HG02981 (cell line): ENCODE data around the gene SPATA45.

Source experiments
- ATAC-seq: cut with Tn5 transposase; IDR thresholded peaks from one replicate; pipeline ENCODE4 v1.9.1; 2021; ENCODE audit warnings: mild to moderate bottlenecking, moderate library complexity; ENCODE audit not compliant: unreplicated experiment

SPATA45 gene

DNA sequence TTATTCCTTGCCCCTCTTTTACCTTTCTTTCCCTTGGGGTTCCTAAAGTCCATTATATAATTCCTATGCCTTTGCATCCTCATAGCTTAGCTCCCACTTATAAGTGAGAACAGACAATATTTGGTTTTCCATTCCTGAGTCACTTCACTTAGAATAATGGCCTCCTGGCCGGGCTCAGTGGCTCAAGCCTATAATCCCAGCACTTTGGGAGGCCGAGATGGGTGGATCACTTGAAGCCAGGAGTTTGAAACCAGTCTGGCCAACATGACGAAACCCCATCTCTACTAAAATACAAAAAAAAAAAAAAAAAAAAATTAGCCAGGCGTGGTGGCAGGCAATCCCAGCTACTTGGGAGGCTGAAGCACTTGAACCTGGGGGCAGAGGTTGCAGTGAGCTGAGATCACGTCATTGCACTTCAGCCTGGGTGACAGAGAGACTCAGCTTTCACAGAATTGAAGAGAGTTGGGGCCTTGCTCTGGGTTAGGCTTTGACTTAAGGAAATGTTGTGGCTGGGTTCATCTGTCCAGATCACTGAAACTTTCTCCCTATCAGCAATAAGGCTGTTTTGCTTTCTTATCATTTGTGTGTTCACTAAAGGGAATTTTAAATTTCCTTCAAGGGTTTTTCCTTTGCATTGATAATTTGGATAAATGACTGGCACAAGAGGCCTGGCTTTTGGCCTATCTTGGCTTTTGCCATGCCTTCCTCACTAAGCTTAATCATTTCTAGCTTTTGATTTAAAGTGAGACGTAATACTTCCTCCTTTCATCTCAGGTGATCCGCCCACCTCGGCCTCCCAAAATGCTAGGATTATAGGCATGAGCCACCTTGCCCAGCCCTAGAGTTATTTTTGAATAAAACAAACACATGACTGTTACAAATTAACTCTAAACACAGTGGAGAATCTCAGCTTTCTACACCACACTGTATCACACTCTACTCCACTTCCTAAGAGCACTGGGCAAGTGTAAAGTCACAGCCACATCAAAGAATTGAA, 13.9 kb downstream of the SPATA45 start:
- peak; percentile 75 for ATAC-seq

DNA sequence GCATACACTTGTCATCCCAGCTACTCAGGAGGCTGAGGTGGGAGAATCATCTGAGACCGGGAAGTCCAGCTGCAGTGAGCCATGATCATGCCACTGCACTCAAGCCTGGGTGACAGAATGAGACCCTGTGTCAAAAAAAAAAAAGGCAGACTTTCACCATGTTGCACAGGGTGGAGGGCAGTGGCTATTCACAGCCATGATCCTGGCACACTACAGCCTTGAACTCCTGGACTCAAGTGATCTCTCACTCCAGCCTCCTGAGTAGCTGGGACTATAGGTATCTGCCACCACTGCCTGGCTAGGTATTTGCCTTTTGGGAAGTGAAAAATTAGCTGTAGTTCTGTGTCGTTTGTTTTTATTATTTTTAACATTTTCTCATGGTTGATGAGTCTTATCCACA, 19.1 kb downstream of the SPATA45 start:
- no peak for ATAC-seq

DNA sequence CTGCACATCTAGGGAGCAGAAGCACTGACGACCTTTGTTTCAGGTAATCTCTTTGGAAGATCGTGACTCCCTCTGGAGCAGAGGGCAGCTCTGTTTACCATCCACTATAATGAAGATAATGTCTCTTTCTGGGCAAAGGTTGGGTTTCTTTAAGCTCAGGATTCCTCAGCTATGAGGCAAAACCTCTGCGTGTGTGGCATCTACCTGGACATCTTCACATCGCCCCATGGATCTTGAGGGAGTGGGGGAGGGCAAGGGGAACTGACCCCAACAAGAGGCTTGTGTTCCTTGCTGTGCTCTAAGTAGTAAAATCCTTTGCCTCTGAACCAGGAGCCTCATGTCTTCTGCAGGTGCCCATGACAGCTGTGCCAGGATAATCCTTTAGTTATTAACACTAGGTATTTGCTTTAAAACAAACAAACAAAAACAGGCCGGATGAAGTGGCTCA, 19.6 kb downstream of the SPATA45 start:
- ATAC-seq, result no peak

DNA sequence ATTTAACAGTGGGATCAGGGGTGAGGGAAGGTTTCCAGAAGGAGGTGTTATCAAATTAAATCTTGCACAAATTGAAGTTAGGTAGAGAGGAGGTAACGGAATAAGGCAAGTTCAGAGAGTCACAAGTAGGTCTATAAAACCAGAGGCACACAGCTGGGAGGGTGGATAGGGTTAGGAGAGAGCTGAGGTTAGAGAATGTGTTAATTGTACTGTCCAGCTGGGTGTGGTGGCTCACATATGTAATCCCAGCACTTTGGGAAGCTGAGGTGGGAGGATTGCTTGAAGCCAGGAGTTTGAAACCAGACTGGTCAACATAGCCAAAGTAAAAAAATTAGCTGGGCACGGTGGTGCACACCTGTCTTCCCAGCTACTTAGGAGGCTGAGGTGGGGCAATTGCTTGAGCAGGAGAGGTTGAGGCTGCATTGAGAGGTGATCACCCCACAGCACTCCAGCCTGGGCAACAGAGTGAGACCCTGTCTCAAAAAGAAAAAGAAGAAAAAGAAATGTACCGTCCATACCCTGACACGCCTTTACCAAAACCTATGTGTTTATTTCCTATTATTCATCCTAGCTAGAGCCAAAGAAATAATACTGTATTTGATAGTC, 20.2 kb downstream of the SPATA45 start:
- no peak for ATAC-seq

DNA sequence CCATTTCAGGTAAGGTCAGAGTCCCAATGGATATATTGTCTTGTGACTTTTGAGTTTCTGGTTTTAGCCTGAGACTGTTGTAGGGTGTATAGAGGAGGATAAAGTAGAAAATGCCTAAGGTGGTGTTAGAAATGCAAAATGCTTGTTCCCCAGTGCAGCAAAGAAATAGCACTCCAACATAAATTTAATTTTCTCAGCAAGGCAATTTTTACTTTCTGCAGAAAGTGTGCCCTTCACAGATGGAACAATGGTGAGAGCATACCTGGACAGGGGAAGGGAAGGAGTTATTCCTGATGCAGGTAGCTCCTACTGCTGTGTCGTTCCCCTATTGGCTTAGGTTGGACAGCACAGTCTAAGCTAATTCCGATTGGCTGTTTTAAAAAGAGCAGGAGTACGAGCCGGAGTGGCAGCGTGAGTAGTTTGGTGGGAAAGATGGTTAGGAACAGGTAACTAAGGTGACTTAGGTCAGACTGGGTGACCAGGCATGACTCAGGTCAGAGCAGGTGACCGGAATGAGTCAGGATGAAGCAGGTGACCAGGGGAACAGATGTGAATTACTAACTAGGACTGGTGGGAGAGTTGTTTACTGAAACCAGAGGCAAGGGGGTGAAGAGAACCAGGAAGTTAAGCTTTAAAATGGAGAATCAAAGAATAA, 21.5 kb downstream of the SPATA45 start:
- ATAC-seq, result no peak

DNA sequence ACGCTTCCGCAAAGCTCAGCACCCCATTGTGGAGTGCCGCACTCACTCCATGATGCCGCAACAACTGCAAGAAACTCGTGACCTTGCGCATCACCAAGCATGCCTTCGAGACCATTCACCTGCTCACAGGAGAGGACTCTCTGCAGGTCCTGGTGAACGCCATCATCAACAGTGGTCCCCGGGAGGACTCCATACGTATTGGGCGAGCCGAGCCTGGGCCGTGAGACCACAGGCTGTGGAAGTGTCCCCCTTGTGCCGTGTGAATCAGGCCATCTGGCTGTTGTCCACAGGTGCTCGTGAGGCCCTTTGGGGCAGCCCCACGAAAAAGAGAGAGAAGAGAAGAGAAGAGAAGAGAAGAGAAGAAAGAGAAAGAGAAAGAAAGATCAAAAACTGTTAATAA, 23.2 kb downstream of the SPATA45 start:
- no peak for ATAC-seq

DNA sequence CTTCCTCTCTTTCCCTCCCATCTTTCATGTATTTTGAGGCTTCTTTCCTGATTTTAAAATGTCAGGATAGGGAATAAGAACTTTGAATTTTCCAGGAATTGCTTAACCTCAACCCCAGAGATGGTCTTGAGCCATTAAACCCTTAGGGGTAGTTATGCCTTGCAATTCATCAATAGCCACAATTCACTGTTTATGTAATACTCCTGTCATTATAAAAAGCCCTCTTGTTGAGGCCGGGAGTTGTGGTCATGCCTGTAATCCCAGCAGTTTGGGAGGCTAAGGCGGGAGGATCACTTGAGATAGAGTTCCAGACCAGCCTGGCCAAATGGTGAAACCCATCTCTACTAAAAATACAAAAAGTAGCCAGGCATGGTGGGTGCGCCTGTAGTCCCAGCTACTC, 24.5 kb downstream of the SPATA45 start:
- ATAC-seq, result no peak

DNA sequence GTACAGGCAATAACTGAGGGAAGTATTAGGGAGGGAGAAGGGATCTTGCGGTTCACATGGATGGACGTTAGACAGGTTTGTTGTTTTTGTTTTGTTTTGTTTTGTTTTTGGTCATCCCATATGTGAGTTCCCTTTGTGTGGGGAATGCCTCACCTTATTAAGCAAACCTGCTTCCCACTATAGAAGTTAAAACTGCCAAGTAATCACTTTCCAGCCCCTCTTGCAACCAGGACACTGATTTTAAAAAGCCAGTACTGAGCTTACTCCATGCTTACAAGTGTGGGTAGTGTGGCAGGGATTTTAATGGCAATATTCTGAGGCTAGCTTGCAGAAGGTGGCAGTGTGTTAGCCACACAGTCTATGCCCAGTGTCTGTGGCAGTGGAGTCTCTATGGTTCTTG, 26.5 kb downstream of the SPATA45 start:
- ATAC-seq, result no peak

DNA sequence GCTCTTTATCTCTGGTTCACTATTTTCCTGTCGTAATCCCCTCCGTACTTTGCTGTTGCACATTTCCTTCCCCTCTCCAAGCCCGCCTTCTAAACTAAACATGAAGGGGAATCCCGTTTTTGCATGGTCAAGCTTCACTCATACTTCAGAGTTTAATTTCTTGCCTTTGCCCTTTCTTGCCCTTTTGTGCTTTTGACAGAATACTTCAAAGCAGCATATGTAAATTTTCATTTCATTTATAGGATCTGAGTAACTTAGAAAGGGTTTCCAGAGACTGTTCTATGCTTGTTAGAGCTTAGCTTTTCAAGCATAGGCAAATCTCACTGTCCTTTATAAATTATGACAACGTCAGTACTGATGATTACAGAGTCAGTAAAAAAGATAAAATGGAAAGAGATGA, 27.7 kb downstream of the SPATA45 start:
- peak; percentile 51 for ATAC-seq

DNA sequence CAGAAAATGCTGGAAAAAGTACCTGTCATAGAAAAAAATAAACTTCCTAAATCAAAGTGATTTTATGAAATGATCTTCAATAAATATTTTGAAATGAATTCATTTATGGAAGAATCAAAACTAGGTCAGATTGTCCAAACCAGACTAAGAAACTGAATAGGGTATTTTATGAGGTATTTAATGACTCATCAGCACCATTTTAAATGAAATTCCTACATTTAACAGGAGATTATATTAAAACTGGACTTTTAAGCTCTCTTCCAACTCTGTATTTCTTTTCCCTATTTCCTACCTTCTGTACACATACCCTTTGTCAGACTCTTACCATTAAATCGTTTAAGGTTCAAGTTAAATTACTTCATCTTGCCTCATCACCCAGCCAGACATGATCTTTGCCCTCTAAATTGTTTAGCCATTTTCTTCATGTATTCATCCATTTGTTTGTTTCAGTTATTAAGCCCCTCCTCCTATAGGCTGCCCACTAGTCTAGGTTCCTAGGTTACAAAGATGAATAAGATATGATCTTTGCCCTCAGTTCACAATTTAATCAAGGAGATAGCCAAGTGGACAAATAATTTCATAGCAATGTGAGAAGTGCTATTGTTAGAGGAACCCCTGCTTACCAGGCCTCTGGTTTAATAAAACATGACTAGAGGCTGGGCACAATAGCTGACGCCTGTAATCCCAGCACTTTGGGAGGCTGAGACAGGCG, 30.7 kb downstream of the SPATA45 start:
- no peak for ATAC-seq

DNA sequence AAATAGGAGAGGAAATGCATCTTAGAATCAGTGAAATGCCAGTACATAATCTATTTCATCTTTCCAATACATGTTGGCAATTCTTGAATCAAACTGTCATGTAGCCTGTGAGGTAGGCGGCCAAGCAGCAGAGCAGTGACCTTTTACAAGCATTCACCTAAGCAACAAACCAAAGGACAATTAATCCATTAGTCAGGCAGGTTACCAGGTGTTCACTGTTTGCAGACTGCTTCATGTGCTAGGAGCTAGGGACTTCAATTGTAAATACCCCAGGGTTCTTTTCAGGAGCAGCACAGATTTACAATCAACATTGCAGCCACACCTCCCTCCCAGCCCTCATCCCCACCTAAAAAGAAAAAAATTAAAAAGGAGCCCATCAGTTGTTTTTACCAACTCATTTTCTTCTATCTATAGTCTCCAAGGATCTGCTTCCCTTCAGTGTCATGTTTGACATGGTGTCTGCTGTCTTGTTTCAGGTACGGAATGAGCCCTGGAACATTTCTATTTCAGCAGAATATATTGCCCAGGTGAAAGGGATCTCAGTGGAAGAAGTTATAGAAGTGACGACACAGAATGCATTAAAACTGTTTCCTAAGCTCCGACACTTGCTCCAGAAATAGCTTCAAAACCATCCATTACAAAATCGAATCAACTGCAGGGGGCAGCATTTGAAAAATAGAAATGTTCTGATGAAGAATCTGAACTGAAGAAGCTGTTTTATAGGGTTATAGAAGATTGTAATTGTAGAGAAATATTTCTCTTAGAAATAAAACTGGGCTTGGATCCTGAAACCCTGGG, 32.7 kb downstream of the SPATA45 start:
- ATAC-seq, result no peak

DNA sequence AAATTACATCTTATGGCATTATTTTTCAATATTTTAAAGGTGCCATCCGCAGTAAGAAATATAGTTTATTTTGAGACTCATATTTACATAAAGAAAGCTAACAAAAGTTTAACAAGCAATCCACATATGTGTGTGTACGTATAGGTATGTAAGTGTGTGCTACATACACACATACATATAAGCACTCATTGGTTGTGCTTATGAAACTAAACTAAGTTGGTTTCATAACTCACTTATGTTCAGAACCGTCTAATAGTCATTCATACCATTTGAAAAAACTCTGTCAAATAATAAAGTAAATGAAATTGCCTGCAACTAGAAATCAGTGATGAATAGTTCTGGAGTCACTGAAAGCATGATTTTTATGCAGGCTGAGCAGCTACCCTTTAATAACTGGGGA, 41.7 kb downstream of the SPATA45 start:
- ATAC-seq, result no peak

DNA sequence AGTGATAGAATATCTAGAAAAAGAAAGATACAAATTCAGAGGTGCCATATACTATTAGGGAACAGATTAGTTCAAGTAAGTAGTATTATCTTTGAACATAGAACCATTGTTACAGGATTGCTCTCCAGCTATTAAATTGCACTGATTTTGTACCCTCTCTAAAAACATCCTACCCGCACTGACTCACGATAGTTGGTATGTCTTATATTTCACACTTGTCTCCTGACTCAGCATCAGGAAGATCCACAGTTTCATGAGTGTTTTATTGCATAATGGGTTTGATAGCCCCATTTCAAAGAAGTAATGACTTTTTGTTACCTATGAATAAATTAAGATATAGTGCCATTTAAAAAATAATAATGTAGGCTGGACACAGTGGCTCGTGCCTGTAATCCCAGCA, 49.8 kb downstream of the SPATA45 start:
- ATAC-seq, result no peak

DNA sequence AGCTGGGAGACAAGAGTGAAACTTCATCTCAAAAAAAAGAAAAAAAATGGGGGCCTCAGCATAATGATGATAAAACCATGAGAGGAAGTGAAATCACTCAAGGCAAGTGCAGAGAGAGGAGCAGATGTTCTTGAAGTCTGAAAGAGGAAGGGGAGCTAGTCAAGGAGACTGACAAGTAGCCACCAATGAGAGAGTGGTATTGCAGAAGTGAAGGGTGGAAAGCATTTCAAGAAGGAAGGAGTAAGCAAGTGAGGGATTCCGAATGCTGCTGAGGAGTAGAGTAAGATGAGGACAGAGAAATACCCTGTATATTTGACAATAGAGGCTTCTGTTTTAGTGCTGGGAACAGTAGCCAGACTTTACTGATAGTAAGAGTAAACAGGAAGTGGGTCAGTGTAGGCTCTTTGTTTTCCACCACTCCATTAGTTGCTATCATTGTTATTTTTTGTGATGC, 52.9 kb downstream of the SPATA45 start:
- peak; percentile 81 for ATAC-seq

DNA sequence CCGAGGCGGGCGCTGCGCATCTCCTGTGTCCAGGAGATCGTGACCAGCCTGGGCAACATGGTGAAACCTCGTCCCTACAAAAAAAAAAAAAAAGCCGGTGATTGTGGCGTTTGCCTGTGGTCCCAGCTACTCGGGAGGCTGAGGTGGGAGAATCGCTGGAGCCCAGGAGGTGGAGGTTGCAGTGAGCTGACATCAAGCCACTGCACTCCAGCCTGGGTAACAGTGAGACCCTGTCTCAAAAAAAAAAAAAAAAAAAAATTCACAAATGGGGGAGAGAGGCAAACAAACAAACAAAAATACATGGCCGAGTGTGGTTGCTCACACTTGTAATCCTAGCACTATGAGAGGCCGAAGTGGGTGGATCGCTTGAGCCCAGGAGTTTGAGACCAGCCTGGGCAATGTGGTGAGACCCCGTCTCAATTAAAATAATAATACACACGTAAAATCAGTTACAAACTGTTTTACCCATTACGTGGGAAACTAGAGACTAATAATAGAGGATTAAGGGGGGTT, 55.0 kb downstream of the SPATA45 start:
- ATAC-seq, result no peak

DNA sequence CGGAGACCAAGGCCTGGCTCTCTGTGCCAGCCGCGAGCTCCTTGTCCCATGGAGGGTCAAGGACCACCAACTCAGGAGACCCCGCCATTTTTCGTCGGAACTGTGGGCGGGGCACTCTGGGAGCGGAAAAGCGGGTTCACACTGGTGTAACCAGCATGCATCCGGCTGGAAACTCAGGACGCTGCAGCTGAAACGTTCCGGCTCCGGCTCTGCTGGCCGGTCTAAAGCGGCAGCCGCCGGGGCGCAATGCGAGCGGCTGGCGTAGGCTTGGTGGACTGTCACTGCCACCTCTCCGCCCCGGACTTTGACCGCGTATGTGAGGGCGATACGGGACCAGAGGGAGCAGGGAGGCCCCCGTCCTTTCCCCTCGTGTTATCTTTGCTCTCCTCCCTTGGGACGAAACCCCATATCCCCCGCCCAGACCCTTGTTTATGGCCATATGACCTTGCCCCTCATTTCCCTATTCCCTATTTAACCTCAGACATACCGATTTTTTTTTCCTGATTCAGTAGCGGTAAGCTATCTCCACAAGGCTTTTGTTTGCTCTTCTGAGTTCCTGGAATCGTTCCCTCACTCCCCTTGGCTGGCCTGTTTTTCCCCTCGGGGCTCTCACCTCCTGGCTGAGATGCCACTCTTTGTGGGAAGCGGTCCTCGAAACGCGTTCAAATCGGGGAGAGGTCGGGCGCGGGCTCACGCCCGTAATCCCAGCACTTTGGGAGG, 55.6 kb downstream of the SPATA45 start, which contains the start of the genes NSL1 and TATDN3:
Gene NSL1, minus strand, starts transcription at position 102 of the 720 bp plus-strand sequence. Its CDS starts 14 bp downstream, at position 88.
Gene TATDN3, plus strand, starts transcription at position 219 of the 720 bp plus-strand sequence. Its CDS starts 28 bp downstream, at position 247.
- peak; percentile 59 for ATAC-seq

DNA sequence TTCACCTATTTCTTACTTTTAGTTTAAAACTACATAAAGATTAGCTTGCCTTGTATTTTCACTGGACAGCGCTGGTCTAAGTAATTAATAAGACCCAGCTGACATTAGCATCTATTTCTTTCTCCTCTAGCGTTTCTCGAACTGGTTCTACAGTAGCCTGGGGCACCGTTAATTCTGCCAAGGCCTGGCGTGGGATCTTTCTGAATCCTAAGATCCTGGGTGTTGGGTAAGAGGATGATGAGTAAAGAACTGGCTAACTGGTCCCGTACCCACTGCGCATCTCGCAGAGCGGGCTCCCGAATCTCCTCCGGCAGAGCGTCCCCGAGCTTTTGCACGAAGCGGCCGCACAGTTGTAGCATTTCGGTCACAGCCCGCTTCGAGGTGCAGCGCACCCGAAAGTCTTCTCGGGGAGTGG, 56.2 kb downstream of the SPATA45 start:
- ATAC-seq, result peak; percentile 34

DNA sequence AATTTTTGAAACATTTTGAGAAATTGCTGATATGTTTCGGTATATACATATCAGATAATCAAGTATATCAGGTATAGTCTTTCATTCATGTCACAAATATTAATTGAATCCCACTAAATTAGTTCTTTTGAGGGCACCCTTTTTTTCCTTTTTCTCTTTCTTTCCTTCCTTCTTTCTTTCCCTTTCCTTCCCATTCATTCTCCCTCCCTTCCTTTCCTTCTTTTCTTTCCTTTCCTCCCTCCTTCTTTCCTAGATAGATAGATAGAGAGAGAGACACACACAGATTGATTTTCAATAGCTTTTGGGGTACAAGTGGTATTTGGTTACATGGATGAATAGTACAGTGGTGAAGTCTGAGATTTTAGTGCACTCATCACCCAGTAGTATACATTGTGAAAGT, 61.6 kb downstream of the SPATA45 start:
- ATAC-seq, result no peak

DNA sequence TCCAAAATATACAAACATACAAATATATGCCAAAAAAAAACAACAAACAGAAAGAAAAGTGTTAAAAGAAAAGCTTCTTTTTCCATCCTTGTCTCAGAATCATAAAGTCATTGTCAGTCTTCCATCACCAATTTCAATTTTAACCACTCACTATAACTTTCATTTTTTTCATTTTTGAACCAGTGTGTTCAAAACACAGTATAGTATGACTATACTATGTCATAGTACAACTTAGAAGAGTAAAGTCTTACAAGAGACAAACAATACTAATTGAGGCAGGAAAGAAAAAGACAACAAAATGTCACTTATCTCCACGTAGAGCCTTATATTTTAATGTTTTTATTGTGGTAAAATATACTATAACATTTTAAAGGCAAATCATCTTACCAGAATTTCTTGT, 63.5 kb downstream of the SPATA45 start:
- no peak for ATAC-seq
